Erythroblast (primary cell): Measurements from ENCODE around the gene TCP11L1.

Experiments used
- DNase-seq, 2 experiments: peaks; one replicate each; lab custom pipeline; 2025; lab: John Stamatoyannopoulos, UW
- GATA1 ChIP-seq: IDR thresholded peaks from 2 replicates; pipeline ENCODE4 v1.6.1; 2011; ENCODE audit warnings: low read depth, mild to moderate bottlenecking, control low read depth, low read length, moderate library complexity
- POLR2A ChIP-seq: IDR thresholded peaks from 2 replicates; pipeline ENCODE4 v1.6.1; 2011; ENCODE audit warnings: mild to moderate bottlenecking, low read length

TCP11L1 gene

GRCh38 chr11:33039274-33040032, at the start of gene TCP11L1:
Gene TCP11L1 (plus strand): TSS chr11:33039572. CDS start chr11:33043774, 4,202 bp downstream.
- TF ChIP-seq GATA1, result no peak
- peak; percentile 57 for TF ChIP-seq POLR2A
- DNase-seq, result peak; percentile 91 to 94

GRCh38 chr11:32990481-32990880, 48.9 kb upstream of the TCP11L1 start:
- no peak for DNase-seq
- TF ChIP-seq GATA1 (no peak), POLR2A (no peak)

- no peak for TF ChIP-seq POLR2A
- TF ChIP-seq GATA1, result no peak
- DNase-seq, result no peak
Measured at GRCh38 chr11:32991427-32991826, 47.9 kb upstream of the TCP11L1 start.

- TF ChIP-seq POLR2A (no peak), GATA1 (no peak)
- no peak for DNase-seq
Measured at GRCh38 chr11:32991898-32992297, 47.5 kb upstream of the TCP11L1 start.

- no peak for TF ChIP-seq GATA1
- no peak for TF ChIP-seq POLR2A
- no peak for DNase-seq
Measured at GRCh38 chr11:33000181-33000580, 39.2 kb upstream of the TCP11L1 start.

GRCh38 chr11:33001281-33001680, 38.1 kb upstream of the TCP11L1 start:
- DNase-seq, result no peak
- TF ChIP-seq GATA1 (no peak), POLR2A (no peak)

- TF ChIP-seq POLR2A (no peak), GATA1 (no peak)
Measured at GRCh38 chr11:33001751-33002542, 37.4 kb upstream of the TCP11L1 start.

GRCh38 chr11:33005175-33005574, 34.2 kb upstream of the TCP11L1 start:
- DNase-seq, result no peak
- TF ChIP-seq POLR2A (no peak), GATA1 (no peak)

More at GRCh38 chr11:33001751-33002542, 37.4 kb upstream of the TCP11L1 start:
- DNase-seq, result no peak

GRCh38 chr11:33006010-33006409, 33.4 kb upstream of the TCP11L1 start:
- no peak for DNase-seq
- TF ChIP-seq POLR2A (no peak), GATA1 (no peak)

GRCh38 chr11:33013755-33014154, 25.6 kb upstream of the TCP11L1 start:
- DNase-seq, result no peak
- TF ChIP-seq POLR2A (no peak), GATA1 (no peak)

GRCh38 chr11:33015621-33016551, 23.5 kb upstream of the TCP11L1 start, which contains the start of gene DEPDC7:
Gene DEPDC7 (plus strand): TSS chr11:33015878. CDS start chr11:33015956, 78 bp downstream.
- peak; percentile 90 to 92 for DNase-seq
- TF ChIP-seq POLR2A, result no peak
- TF ChIP-seq GATA1, result no peak

- TF ChIP-seq GATA1 (no peak), POLR2A (no peak)
- peak in 1 of 2 experiments; percentile 16 for DNase-seq
Measured at GRCh38 chr11:33016654-33017053, 22.7 kb upstream of the TCP11L1 start.

- no peak for TF ChIP-seq POLR2A
- TF ChIP-seq GATA1, result no peak
- peak in 1 of 2 experiments; percentile 3 for DNase-seq
Measured at GRCh38 chr11:33017478-33017877, 21.9 kb upstream of the TCP11L1 start.

GRCh38 chr11:33017965-33018364, 21.4 kb upstream of the TCP11L1 start:
- no peak for DNase-seq
- TF ChIP-seq GATA1 (no peak), POLR2A (no peak)
